GM18907 (cell line): ENCODE results near the gene REPS2.
A peak's percentile ranks its signal among the peaks of the same experiment; 100 is the strongest.

Experiments used
- ATAC-seq: cut with Tn5 transposase; IDR thresholded peaks from one replicate; pipeline ENCODE4 v1.9.1; 2021; ENCODE audit warnings: mild to moderate bottlenecking, moderate library complexity; ENCODE audit not compliant: unreplicated experiment

Gene REPS2

DNA sequence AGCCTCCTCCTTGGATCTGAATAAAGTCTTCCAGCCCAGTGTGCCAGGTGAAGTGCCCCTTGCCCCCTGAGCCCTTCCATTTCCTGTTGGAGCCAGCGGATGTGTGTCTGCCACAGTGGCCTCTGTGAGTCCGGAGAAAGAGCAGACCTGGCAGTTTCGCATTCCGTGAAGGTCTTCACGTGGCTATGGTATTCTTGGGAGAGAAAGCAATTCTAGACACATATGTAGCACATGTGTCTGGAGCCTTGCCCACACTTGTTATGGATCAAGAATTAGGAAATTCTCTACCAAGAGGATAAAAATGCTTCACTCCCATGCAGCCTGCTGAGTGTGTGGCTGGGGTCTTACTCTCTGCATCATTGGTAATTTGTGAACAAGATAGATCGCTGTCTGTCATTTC lies 130.9 kb downstream of the REPS2 start:
- no peak for ATAC-seq

DNA sequence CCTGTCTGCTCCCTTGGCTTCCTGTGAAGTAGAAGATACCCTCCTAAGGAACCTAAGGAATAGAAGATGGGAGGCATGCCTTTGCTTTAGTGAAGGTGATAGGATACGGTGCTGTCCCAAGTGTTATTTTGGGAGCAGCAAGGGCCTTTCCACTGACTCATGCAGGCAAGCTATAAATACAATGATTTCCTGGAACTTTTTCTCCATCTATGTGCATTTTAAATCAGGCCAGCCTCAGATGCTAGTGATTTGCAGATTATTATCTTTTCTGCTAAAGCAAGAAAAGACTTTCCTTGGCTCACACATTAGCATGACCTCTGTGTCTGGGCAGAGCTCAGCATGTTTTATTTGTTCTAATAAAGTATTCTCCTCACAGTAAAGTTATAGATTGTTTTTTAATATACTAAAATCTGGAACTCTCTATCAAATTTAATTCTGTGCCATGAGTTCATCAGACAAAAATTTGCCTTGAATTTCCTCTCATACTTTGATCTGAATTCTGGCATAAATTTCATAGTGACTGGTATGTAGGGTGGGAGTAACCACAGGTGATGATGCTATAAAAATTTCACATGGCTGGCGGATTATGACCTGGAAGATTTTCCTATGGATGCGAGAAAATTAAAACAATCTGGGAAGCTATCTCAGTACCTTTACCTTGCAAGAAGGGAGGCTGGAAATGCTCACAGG lies 131.7 kb downstream of the REPS2 start:
- ATAC-seq, result no peak

DNA sequence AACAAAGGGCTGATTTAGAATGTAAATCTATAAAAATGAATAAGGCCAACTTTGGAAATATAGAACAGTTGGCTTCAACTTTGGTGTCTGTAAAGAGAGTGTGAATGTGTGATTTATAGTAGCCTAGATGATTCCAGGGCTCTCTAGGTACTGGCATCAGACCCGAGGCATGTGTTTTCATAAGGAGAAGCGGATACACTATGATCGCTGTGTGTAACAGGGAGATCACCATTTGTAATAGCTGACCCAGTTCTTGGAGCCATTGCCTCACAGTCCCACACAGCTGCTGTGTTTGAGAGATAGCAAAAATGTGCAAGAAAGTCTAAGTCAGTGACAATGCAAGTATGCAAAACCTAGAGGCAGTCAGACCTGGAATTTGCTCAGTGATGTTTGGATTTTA lies 135.1 kb downstream of the REPS2 start:
- ATAC-seq, result no peak

DNA sequence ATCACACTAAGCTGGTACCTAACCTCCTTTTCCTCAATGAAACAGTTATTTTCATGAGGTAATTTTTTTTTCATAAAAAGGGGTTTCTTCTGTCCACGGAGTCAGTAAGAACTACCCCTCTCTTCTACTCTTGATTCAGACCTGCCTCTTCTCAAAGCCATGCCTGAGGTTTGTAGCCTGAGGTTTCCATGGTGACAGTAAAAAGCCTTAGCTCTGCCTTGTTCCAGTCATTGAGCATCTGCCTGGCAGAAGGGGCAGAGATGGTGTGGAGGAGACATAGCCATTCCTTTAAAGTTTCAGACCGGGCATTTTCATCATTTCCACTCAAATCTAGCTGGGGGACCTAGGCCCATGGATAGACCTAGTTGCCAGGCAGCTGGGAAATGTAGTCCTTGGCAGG lies 135.5 kb downstream of the REPS2 start:
- ATAC-seq, result no peak

DNA sequence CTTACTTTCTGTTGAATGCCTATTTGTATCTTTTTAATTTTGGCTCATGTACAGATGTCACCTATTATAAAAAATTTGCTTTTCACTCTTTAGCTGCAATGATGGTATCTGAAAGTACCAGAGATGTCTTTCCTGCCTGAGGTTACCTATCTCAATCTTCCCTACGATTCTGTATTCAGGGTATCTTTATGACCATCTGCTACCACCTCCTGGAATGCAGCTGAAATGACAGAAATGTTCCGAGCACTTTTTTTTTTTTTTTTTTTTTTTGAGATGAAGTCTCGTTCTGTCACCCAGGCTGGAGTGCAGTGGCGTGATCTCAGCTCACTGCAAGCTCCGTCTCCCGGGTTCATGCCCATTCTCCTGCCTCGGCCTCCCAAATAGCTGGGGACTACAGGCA lies 136.4 kb downstream of the REPS2 start:
- ATAC-seq, result no peak

DNA sequence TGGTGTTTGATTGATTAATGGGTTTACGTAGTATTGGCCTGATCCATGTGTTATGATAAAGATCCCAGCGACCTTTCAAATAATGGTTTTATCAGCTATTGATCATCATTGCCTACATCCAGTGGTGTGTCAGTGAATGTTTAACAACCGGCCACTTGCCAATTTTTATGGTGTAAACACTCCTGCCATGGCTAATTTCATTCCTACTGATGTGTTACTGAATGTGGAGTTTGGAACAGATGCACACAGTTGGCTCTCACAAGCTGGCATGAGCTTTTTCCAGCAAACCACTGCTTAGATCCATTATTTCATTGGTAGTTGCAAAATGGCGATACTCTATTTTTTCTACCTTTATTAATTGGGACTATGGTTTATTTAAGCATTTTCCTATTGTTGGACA lies 139.9 kb downstream of the REPS2 start:
- ATAC-seq, result no peak

DNA sequence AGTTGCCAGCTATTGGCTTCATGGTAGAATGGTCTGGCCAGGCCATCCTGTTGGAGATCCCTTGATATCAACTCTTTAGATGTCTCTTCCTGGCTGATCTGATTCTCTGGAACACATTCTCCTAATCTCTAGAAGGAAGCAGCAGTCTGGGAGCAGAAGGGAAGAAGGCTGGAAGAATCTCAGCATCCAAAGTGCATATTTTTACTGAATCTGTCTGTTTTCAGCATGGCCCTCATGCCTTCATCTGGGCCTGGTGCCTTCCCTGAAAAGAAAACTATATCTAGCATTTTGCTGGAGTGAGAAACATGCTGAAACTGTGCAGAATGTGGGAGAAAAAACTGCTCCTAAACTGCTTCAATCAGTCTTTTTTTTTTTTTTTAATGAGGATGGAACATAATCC lies 148.7 kb downstream of the REPS2 start:
- no peak for ATAC-seq

DNA sequence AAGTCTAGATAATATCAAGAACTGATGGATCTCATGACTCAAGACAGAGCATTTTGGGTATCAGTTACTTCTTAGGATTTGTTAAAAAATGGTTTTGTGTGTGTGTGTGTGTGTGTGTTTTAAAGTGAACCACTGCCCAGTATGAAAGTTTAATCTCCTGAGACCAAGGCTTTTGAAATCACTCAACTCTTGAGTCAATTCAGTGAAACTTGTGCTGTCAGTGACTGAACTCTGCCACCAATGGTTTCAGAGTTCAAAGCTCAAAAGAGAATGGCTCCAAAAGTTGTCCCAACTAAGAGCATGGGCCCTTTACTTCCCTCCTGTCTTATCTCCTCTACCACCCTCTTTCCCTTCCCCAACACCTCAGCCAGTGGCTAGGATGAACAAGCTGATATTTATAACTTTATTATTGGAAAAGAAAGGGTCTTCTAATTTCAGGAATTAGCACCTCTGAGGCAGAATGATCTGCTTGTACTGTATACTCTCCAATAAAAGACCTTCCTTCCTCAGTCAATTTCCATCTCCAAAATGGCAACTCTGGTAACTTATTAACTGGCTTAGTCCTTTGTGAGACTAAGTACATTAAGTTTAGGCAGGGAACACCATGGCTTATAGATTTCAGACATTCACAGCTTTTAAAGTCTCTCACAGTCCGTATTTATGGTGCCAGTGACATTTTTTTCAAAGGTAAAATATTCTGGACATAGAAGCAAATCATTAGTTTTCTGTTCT lies 152.2 kb downstream of the REPS2 start:
- peak; percentile 60 for ATAC-seq

DNA sequence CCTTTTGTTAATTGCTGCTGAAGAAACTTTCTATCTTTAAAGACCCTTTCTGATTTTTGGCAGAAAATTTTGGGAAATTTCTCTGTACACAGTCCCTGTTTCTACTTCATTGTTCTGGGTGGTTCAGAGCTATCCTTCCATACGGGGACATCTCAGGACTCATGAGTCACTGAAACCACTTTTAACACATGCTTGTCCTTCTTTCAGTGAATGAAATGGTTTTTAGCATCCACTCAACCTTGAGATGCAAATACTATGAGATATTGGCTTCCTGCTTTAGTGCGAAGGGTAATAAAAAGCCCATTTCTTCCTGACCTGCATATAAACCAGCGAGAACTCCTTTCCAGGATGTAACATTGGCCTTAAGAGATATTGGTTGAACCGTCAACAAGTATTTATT lies 158.0 kb downstream of the REPS2 start:
- peak; percentile 51 for ATAC-seq

DNA sequence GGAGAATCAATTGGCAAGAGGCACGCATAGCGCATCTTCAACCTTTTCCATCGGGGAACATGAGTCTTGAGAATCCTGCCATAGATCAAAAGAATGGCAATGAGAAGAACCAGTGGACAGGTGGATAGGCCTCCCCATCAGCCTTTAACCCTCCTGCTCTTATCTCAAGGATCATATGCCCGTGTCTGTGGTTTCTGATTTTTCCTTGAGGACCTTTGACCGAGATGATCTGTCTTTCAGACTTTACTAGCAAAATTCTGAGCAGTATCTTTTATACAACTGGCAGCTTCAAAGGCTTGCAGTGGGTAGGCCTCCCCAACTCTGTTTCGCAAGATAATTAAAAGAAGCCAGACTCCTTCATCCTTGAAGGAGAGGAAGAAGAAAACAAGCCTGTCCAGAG lies 174.4 kb downstream of the REPS2 start:
- no peak for ATAC-seq

DNA sequence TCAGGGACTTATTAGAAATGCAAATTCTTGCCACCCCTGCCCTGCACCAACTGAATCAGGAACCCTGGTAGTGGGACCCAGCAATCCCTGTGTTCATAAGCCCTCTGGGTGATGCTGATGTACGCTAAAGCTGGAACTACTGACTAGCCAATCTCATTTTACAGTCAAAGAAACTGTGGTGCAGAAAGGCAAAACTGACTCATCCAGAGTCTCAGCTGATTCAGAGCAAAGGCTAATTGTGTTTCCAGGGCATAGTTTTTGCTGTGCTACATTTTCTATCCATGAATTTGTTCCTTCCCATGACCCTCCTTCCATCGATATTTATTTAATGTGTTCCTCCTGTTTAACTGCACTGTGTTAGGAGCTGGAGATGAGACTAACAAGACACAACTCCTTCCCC lies 207.5 kb downstream of the REPS2 start:
- ATAC-seq, result no peak

DNA sequence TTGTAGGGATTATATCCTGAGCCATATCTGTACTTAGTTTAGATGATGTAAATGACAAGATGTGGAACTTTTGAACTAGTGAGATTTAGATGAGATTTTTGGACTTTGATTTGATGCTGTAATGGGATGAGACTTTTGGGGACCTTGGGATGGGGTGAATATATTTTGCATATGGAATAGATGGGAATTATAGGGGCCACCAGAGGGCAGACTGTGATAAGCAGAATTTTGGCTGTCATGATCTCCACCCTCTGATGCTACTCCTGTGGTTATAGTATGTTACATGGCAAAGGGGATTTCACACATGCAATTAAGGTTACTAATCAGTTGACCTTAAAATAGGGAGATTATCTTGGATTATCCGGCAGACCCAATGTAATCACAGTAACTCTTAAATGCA lies 214.5 kb downstream of the REPS2 start:
- no peak for ATAC-seq

DNA sequence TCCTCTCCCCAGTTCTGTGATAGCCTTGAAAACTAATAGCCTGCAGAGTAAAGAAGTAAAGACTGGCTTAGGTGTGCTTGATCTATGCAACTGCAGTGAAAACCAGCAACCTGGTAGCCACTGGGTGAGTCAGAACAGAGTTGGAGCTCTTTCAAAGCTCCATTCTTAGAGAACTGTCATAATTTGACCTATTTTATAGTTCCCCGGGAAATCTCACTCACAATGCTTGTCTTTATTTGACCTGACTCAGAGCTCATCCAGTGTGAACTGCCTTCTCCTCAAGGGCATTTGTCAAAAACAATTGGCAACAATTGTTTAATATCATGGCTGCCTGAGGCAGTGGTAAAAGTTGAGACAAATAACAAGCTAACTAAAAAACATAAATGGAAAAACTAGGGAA lies 215.5 kb downstream of the REPS2 start:
- ATAC-seq, result no peak

DNA sequence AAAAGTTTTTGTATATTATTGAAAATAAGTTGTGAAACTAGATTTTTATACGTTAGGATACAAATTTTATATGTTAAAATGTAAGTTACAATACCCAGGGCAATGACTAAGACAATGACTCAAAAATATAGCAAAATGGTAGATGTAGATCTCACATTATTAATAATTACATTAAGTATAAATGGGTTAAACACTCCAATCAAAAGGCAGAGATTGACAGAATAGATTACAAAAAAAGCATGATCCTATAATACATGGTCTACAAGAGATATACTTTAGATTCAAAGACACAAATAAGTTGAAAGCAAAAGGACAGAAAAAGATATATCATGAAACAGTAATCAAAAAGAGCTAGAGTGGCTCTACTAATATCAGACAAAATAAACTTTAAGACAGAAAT lies 217.6 kb downstream of the REPS2 start:
- ATAC-seq, result no peak

DNA sequence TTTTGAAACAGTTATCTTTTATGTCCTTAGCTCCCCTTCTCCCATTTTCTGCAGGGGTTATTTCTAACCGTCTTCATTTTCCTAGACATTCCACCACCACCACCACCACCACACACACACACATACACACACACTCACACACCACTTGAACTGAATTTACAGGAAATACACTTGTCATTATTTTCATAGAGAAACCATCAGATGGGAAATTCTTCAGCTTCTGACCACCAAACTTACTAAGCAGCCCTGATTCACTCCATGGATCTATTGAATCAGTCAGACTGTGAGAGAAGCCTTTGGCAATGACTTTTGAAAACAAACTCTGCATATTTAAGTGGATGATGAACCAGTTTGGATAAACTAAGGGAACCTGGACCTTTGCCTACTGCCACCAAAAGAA lies 218.5 kb downstream of the REPS2 start:
- no peak for ATAC-seq

DNA sequence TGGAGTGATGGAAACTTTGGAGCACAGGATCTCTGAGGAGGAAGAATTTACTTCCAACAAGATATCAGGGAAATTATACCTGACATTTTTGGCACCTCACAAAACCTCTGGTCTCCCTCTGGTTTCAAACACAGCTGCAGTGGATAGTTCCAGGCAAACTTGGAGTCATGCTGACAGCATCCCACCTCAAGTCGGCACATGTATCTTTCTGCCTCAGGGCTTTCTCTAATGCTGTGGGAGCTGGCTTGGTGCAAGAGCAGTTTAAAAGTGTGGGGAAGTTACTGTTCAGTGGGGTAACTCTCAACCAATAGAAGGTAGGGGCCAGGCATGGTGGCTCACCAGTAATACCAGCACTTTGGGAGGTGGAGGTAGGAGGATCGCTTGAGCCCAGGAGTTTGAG lies 221.5 kb downstream of the REPS2 start:
- no peak for ATAC-seq

DNA sequence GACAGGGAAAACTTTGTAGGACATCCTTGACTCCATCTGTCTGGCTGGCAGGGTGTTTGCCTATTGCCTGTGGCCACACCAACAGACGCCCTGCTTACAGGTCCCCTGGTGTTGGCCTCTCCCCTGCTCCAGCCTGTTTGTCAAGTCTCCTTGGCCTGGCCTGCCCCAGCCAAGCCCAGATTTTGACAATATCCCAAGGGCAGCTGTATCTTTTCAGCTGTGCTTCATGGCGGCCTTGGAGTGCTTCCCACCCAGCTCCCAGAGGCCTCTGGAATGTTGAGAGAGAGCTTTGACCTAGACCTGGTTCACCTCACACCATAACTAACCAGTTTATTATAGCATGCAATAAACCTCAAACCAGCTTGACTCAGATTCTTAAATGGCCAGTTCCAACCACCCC lies 224.5 kb downstream of the REPS2 start:
- no peak for ATAC-seq

DNA sequence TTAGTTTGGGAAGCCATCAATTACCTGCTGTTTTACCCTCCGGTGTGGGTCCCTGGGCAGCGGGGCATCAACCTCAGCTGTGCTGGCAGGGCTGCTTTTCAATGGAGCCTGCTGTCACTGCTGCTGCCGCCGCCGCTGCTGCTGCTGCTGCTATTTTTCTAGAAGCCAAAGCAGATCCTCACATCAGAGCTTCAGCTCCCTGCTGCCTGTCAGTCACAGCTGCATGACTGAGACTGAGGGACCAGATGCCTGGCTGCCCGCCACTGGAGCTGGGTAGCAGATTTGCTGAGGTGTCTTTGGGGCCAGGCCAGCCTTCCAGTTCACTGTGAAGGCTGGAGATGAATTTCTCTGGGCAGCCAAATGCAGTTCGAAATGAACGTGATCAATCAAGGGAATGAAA lies 228.2 kb downstream of the REPS2 start:
- no peak for ATAC-seq

DNA sequence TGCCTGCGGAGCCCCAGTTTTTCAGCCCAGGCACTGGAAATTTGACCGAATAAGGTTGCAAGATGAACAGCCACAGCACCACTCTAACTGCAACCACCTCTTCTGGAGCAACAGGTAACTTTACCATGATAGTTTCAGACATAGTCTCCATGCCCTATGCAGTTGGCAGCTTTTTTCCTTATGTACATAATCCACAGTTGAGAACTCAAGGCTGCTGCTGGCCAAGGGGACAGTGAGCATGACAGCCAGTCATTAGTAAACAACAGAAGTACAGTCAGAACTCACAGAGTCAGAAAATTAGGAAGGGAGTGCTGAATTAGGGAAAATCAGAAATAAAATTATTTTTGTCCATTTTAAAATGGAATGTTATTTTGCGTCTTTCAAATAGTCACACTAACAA lies 235.9 kb downstream of the REPS2 start:
- no peak for ATAC-seq

DNA sequence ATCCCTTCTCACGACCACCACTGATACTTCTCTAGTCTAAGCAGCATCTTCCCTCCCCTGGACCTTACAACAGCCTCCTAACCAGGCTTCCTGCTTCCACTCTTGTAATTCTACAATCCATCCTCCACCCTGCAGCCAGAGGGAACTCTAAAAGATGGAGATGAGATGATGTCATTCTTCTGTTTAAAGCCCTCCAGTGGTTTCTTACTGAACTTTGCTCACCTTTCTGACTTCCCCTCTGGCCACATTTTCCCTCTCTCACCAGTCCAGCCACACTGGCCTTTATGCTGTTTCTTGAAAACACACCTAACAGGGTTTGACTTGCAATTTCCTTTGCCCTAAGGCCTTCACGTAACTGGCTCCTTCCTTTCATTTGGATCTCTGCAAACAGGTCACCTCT lies 237.1 kb downstream of the REPS2 start:
- ATAC-seq, result no peak

DNA sequence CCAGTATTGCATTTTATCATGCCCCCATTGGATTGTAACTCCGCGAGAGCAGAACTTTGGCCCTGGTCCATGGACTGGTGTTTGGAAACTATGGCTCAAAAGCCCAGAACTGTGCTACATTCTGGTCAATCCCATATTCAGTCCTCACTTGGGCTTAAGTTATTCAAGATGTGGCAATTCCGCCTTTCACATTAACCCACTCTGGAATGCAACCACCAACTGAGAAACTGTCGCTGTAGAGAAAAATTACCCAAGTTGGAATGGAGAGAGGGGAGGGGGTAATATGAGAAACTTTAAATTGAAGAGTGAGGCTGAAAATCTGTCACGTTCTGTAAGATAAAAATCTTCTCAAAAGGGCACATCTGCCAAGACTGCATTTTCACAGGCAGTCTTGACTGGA lies 239.0 kb downstream of the REPS2 start:
- no peak for ATAC-seq

DNA sequence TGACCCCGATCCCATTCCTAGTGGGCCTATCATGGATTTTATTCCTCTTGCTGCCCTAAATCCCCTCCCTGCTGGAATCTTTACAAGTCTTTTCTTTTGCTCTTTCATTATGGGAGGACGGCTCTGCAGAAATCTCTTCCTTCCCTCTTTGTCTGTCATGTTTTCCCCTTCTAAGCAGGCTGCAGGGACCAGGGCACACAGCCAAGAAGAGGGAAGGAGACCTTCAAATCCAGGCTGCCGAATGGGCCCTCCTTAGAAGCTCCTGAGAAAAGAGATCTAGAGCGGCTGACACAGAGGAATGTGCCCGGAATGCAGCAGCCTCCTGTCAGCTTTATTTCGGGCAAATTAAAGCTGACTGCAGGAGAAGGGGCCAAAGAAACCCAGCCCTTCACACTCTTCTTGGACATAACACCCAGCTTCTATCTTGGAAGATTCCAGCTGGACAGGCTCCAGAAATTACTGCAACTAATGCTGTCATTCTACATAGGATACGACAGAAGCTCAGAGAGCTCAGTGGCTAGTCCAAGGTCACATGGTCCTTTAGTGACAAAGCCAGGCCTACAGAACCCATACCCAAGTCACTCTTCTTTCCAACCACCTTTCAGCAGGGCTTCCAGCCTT lies 240.8 kb downstream of the REPS2 start:
- ATAC-seq, result no peak
